ENCODE measurements around the gene FCSK.

The FCSK gene

DNA sequence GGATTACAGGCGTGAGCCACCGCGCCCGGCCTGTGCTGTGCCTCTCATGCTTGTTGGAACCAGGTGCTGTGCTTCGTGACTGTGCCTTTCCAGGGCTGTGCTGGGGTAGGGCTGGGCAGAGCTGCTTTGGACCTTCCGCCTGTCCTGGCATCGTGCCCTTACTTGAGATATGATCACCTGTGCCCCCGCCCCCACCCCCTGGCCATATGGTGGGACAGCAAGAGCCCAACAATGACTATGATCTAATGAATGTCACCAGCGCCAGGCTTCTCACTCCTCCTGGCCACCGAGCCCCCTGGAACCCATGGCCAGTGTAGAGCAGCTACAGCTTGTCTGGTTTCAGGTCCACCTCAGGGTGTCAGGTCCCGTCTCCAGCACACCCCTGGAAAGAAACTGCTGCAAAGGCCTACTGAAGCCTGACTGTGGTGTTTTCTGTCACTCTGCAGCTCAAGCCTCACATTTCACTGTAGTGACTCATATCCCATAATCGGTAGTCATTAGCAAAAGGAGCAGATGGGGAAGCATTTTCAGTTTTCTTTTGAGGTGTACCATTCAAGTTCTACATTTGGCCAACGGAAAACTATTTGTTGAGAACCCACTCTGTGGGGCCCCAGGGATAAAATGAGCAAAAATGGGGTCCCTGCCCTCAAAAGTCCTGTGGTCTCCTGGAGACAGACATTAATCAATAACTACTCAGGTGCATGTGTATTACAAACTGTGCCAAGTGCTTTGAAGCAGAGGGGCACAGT is 22.1 kb downstream of the FCSK start:
- peak in 2 of 4 experiments; percentile 39 to 48 for DNase-seq (ENCODE audit: low read depth in 4 of 4, low spot score in 1 of 4)

DNA sequence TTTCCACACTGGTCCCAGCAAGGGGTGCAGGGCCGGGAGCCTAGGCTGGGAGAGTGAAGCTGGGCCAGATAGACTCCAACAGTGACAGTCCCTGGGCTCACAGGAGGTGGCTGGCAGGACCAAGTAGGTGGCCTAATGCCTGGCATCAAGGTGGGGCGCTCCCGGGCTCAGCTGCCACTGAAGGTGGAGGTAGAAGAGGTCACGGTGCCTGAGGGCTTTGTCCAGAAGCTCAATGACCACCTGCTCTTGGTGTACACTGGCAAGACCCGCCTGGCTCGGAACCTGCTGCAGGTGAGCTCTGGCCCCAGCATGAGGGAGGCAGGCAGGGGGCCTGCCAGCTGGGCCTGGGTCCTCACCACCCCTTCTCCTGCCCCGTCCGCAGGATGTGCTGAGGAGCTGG is 23.8 kb downstream of the FCSK start:
- no peak for DNase-seq (ENCODE audit: low read depth in 4 of 4, low spot score in 1 of 4)

DNA sequence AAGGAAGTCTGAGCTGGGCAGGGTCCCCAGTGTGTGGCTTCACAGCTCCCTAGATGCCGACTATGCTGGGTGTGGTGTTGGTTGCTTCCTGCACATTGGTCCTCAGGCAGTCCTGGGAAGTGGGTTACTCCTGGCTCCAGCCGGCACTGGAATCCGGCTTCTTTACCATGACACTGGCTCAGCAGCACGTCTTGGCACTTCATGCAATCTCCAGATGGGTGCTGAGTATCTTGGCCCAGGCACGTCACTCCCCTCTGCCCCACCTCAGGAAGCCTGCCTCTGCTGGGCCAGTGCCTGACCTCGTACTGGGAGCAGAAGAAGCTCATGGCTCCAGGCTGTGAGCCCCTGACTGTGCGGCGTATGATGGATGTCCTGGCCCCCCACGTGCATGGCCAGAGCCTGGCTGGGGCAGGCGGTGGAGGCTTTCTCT is 24.5 kb downstream of the FCSK start:
- DNase-seq (ENCODE audit: low read depth in 4 of 4, low spot score in 1 of 4), result no peak

DNA sequence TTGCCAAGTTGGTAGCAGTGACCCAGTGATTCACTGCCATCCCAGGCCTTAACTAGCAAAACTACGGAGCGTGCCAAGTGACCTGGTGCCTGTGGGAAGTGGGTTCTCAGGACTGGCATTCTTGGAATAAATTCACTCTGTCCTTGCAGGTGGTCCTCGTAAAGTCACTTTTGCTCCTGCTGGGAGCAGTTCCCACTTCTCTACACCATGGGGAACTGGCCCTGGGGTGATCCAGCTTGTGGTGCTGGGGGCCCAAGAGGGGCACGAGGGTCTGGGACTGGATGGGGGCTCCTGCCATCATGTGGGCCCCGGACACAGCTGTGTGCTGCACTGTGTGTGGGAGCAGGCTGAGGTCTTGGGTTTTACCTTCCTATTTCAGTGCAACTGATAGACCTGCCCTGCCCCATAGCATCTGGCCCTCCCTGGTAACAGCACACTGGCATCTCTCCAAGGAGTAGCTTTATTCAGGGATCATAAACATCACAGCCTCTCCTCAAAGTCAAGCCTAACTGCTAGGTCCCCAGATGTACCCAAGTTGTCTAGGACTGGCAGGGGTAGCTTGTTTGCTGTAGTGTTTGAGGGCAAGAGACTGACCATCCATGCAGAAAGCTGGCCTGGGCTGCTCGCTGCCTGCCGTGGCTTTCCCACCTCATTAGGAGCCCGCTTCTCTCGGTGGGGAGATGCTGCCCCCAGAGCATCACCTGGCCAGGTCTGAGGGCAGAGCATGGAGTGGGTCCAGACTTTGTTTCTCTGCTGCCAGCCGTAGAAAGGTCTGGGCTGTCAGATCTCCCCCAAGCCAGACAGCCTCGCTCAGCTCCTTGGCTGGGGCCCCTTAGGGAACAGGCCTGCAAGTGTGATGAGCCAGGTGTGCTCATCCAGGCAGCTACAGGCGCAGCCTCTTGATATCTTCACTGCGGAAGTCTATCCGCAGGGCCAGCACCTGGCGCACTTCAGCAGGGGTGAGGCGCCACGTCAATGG is 26.0 kb downstream of the FCSK start:
- no peak for DNase-seq (ENCODE audit: low read depth in 4 of 4, low spot score in 1 of 4)

DNA sequence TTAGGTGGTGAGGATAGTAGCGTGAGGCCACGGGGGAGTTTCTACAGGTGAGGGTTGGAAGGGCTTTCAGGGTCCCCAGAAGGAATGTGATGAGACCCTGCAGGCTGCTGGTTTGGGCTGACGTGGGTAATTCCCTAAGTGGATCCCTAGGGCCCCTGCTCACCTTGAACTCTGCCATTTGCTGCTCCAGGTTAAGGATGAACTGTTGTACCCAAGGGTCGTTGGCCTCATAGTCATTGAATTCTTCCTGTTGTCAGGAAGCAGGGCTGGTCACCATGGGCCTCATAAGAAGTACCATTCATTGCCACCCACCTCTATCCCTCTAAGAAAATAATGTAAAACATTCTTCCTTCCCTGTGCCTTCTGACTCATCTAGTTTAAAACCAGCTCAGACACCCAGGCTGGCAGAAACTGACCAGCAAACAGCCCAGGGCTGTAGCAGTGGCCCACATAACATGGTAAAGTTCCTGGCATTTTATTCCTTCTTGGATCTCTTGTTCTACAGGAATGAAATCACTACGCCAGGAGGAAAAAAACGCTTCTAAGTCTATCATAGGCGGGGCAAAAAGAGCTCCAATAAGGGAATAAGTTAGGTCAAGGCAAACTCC is 27.6 kb downstream of the FCSK start:
- DNase-seq (ENCODE audit: low read depth in 4 of 4, low spot score in 1 of 4), result no peak

DNA sequence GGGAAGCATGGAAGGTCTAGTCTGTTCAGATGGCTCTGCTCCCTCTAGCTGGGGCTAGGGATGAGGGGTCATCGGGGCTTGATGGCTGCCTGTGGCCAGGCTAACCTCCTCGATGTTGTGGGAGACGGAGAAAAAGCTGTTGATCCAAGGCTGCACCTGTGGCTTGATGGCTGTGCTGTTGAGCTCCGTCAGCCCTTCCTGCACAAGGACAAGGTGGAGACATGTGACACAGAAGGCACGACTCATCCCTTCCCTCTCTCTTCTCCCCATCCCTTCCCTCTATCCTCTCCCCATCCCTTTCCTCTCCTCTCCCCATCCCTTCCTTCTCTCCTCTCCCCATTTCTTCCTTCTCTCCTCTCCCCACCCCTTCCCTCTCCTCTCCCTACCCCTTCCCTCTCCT is 28.2 kb downstream of the FCSK start:
- no peak for DNase-seq (ENCODE audit: low read depth in 4 of 4, low spot score in 1 of 4)

DNA sequence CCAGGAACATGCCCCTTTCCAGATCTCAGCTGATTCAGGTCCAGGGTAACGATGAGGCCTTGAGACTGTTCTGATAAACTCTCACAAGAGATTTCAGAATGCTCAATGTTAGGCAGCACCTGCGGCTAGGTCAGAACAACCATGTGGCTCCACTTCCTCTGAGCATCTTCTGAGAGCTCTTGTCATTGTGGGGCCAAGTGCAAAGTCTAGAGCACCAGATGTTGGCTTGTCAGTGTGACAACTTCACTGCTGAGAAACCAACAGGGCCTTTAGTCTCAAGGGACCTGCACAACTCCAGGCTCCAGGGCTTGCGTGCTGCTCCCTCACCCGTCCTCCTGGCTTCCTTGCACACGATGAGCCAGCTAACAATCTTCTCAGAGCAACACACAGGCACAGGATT is 29.0 kb downstream of the FCSK start:
- DNase-seq (ENCODE audit: low read depth in 4 of 4, low spot score in 1 of 4), result no peak

DNA sequence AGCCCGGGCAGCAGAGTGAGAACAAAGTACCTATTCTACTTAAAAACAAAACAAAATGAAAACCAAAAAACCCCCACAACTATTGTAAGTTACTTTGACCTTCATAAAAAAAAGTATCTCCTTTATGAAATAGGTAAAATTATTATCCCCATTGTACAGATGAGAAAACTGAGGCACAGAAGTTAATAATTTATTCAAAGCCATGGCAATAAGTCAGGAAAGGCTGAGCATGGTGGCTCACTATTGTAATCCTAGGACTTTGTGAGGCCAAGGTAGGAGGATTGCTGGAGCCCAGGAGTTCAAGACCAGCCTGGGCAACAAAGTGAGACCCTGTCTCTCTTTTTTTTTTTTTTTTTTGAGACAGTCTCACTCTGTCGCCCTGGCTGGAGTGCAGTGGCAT is 30.5 kb downstream of the FCSK start:
- DNase-seq (ENCODE audit: low read depth in 4 of 4, low spot score in 1 of 4), result no peak

DNA sequence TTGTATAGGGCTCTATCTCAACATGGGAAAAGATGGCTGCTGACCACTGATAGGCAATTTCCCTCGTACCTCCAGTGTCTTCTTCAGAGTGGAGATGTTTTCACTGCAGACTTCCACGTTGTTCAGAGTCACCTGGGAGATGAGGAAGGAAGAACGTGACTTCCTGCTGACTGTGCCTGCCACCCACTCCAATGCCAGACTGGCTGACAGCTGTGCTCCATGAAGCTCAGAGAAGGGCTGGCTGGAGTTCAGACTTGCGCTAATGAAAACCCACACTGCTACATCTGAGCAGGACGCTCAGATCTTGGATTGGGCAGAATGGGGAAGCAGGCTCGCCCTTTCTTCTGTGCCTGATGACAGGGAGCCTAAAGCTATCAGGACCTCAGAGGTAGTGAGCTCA is 35.9 kb downstream of the FCSK start:
- no peak for DNase-seq (ENCODE audit: low read depth in 4 of 4, low spot score in 1 of 4)

DNA sequence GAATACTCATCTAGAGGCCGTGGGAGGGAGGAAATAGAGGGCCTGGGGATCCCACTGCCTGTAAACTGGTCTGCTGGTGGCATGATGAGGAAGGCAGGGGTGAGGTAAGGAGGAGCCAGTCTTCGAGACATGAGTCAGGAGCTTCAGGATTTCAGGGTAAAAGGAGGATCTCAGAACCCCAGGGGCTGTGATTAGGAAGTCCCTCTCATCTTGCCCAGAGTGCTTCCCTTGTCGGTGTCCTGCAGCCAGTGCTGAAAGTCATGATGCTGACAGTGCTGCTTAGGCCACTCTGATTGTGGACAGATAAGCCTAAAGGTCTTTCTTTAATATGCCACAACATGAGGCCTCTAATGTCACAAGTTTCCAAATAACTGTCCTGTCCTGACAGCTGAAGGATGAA is 39.4 kb downstream of the FCSK start:
- DNase-seq (ENCODE audit: low read depth in 4 of 4, low spot score in 1 of 4), result no peak

DNA sequence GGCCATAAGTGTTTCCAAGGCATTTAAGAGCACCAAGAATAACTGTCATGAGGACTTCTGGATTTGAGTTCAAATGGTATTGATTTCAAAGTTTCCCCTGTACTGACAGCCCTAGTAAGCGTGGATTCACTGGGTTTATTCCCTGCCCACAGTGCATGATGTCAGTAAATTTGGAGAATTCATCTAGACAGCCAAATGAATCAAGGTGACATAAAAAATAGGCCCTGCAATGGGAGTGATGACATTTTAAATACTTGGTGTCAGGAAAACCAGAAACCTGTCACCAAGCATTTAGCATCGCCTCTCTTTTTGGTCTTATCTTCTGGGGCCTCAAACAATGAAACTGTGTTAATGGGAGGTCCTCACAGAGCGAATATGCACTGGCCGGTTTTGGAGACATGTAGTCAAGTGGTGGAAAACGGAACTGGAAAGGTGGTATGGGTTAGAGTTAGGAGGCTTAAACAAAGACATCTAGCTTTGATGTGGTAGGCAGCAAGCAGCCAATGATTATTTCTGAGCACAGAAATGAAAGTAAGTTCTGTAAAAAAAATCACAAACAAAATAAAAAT is 39.9 kb downstream of the FCSK start:
- no peak for DNase-seq (ENCODE audit: low read depth in 4 of 4, low spot score in 1 of 4)

DNA sequence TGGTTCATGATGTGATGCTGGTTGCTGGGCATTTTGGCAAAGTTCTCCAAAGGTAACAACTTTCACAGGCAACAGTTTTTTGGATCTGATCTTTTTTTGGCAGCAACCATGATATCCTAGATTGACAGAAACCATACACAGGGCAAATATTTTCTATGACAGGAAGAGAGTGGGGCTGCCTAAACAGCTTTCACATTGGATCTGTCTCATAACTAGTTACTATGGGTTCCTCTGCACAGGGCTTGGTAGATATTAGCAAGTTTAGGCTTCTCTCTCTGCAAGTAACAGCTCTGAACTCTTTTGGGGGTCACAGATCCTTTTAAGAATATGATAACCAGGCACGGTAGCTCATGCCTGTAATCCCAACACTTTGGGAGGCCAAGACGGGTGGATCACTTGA is 40.4 kb downstream of the FCSK start:
- DNase-seq (ENCODE audit: low read depth in 4 of 4, low spot score in 1 of 4), result no peak

DNA sequence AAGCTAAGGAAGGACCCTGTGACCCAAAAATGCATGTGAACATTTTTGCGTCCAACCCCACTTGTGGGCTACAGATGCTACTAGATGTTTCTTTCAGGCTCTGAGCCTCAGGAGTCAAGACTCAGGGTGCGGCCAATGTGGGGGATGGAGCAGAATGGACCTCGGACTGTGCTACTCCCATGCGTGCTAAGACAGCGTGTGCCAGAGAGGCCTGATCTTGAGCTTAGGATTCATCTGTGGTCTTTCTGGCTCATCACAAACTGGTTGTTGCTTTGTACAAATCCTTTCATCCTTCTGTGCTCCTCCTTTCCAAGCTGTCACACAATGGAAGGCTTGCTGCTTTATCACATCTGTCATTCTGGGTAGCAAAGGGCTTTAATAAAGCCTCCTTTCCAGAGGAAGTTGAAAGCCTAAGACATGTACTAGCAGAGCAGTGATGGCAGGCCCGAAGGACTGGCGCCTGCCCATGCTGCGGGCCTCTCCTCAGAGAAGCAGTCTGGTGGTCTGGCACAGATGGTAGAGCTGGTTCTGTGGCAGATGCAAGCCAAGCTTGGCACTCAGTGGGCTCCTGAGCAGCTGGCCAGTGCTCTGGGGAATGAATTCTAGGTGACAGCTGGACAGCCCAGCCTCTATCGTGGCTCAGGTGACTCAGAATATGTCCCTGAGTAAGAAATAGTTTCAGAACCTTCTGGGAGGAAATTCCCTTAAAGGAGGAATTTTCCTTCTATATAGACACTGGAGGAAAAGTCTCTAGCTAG is 41.2 kb downstream of the FCSK start:
- DNase-seq (ENCODE audit: low read depth in 4 of 4, low spot score in 1 of 4), result no peak

DNA sequence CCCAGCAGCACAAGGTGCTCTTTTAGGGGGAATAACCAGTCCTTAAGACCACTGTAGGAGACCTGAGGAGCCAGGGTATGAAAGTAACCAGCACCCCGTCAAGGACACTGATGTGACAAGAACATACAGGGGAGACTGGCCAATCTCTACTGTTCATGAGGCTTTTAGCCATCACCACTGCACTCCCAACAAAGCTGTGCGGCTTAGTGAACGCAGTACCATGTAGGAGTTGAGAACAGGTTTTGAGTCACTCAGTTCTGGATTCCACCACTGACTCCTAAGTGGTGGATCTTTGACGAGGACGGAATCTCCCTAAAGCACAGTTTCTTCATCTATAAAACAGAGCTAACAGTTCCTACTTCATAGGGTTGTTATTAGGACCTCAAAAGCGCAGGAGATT is 42.1 kb downstream of the FCSK start:
- no peak for DNase-seq (ENCODE audit: low read depth in 4 of 4, low spot score in 1 of 4)

DNA sequence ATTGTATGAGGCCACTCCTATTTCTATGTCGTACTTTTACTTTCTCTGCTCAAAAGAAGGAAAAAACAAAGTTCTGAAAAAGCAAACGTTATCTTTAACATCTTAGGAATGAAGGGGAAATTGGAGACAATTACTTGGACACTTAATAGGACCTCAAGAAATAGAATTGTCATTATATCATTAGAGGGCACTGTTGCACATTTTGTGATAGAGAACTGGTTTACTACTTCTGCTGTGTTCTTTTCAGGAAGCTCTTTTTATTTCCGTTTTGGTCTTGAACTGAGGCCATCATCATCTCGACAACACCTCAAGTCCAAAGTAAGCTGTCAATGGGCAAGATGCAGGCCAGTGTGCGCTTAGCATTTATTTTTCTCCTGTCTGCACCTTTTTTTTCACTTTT is 54.4 kb downstream of the FCSK start:
- DNase-seq (ENCODE audit: low read depth in 4 of 4, low spot score in 1 of 4), result no peak

DNA sequence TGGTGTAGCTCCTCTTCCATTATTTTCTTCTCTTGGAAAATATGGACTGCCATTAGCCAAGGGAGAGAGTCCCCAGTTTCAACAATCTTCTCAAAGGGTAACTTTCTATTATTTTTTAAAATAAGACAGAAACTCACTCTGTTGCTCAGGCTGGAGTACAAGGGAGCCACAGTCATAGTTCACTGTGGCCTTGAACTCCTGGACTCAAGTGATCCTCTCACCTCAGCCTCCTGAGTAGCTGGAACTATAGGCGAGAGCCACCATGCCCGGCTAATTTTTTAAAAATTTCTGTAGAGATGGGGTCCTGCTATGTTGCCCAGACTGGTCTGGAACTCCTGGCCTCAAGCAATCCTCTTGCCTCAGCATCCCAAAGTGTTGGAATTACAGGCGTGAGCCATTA is 55.8 kb downstream of the FCSK start:
- DNase-seq (ENCODE audit: low read depth in 4 of 4, low spot score in 1 of 4), result no peak

DNA sequence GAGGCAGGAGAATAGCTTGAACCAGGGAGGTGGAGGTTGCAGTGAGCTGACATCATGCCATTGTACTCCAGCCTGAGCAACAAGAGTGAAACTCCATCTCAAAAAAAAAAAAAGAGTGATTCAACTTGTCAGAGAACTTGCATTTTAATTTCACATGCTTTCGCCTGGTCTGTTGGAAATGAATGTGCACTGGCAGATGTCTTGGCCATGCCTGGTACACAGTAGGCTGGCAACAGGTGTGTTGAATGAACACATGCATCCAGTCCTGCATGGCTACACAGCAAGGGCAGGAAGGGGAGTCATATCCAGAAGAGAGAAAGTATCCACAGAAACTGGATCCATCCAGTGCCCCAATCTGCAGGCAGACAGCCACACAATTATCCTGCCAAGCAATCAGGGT is 57.4 kb downstream of the FCSK start:
- DNase-seq (ENCODE audit: low read depth in 4 of 4, low spot score in 1 of 4), result no peak

DNA sequence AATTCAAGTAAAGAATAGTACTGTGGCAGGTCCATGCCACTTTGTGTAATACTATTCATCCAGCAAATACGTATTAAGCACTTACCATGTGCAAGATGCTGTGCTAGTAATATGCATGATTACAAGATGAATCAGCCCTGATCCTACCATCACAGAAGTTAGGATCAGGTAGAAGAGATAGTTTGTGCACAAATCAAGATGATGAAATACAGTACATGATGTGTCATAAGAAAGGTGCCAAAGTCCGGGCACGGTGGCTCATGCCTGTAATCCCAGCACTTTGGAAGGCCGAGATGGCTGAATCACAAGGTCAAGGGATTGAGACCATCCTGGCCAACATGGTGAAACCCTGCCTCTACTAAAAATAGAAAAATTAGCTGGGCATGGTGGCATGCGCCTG is 58.1 kb downstream of the FCSK start:
- DNase-seq (ENCODE audit: low read depth in 4 of 4, low spot score in 1 of 4), result no peak

DNA sequence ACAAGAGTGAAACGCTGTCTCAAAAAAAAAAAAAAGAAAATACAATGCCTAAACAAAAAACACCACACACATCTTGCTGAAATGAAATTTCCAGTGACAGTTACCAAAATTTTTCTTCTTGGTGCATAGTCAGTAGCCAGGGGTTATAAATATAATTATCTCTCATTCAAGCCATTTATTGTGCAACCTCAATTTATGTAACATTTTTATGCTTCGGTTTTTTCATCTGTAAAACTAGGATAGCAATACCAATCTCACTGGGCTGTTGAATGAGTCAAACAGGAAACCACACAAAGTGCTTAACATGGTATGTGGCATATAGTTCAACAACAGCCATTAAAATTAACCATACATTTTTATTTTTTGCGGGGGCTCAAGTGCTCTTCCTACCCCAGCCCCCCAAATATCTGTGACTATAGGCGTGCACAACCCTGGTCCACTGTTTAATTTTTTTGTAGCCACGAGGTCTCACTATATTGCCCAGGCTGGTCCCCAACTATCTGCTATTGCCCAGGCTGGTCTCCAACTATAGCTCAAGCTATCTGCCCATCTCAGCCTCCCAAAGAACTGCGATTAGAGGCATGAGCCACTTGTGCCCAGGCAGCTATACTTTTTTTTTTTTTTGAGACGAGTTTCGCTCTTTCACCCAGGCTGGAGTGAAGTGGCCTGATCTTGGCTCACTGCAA is 66.4 kb downstream of the FCSK start:
- DNase-seq (ENCODE audit: low read depth in 4 of 4, low spot score in 1 of 4), result no peak
